ENCODE measurements around the gene TRAF7. TPM values are rescaled to one million over a fixed set of nuclear protein-coding genes. Genes with fewer than 3 reads are reported as not detected.

Gene TRAF7
- polyA plus RNA-seq, 3 donors: 48.0 to 58.5 (median 49.3) TPM

GRCh38 chr16:2174396-2175131 is 19.0 kb downstream of the TRAF7 start:
- DNase-seq (ENCODE audit: extremely low read depth in 1 of 11, low read depth in 9 of 11, low spot score in 4 of 11): no peak

- no peak for DNase-seq (ENCODE audit: extremely low read depth in 1 of 11, low read depth in 9 of 11, low spot score in 4 of 11)
Measured at GRCh38 chr16:2175454-2175853, 19.9 kb downstream of the TRAF7 start.

- no peak for DNase-seq (ENCODE audit: extremely low read depth in 1 of 11, low read depth in 9 of 11, low spot score in 4 of 11)
Measured at GRCh38 chr16:2176047-2176446, 20.5 kb downstream of the TRAF7 start.

GRCh38 chr16:2177101-2177500 is 21.5 kb downstream of the TRAF7 start:
- DNase-seq (ENCODE audit: extremely low read depth in 1 of 11, low read depth in 9 of 11, low spot score in 4 of 11): no peak

- DNase-seq (ENCODE audit: extremely low read depth in 1 of 11, low read depth in 9 of 11, low spot score in 4 of 11): no peak
Measured at GRCh38 chr16:2177561-2177960, 22.0 kb downstream of the TRAF7 start.

GRCh38 chr16:2178321-2179106 is 22.9 kb downstream of the TRAF7 start:
- DNase-seq (ENCODE audit: extremely low read depth in 1 of 11, low read depth in 9 of 11, low spot score in 4 of 11): no peak

GRCh38 chr16:2179107-2179501 is 23.5 kb downstream of the TRAF7 start:
- DNase-seq (ENCODE audit: extremely low read depth in 1 of 11, low read depth in 9 of 11, low spot score in 4 of 11): no peak

- DNase-seq (ENCODE audit: extremely low read depth in 1 of 11, low read depth in 9 of 11, low spot score in 4 of 11): no peak
Measured at GRCh38 chr16:2179576-2179975, 24.0 kb downstream of the TRAF7 start.

- no peak for DNase-seq (ENCODE audit: extremely low read depth in 1 of 11, low read depth in 9 of 11, low spot score in 4 of 11)
Measured at GRCh38 chr16:2180461-2180860, 24.9 kb downstream of the TRAF7 start.

- DNase-seq (ENCODE audit: extremely low read depth in 1 of 11, low read depth in 9 of 11, low spot score in 4 of 11): no peak
Measured at GRCh38 chr16:2180962-2181923, 25.7 kb downstream of the TRAF7 start.

GRCh38 chr16:2181952-2182351 is 26.4 kb downstream of the TRAF7 start:
- no peak for DNase-seq (ENCODE audit: extremely low read depth in 1 of 11, low read depth in 9 of 11, low spot score in 4 of 11)

GRCh38 chr16:2183671-2184070 is 28.1 kb downstream of the TRAF7 start:
- DNase-seq (ENCODE audit: extremely low read depth in 1 of 11, low read depth in 9 of 11, low spot score in 4 of 11): no peak

- DNase-seq (ENCODE audit: extremely low read depth in 1 of 11, low read depth in 9 of 11, low spot score in 4 of 11): no peak
Measured at GRCh38 chr16:2184346-2184745, 28.8 kb downstream of the TRAF7 start.

- no peak for DNase-seq (ENCODE audit: extremely low read depth in 1 of 11, low read depth in 9 of 11, low spot score in 4 of 11)
Measured at GRCh38 chr16:2184962-2185361, 29.4 kb downstream of the TRAF7 start.

GRCh38 chr16:2186064-2186463 is 30.5 kb downstream of the TRAF7 start:
- no peak for DNase-seq (ENCODE audit: extremely low read depth in 1 of 11, low read depth in 9 of 11, low spot score in 4 of 11)

- DNase-seq (ENCODE audit: extremely low read depth in 1 of 11, low read depth in 9 of 11, low spot score in 4 of 11): no peak
Measured at GRCh38 chr16:2186505-2186904, 30.9 kb downstream of the TRAF7 start.

- DNase-seq (ENCODE audit: extremely low read depth in 1 of 11, low read depth in 9 of 11, low spot score in 4 of 11): no peak
Measured at GRCh38 chr16:2187212-2187611, 31.6 kb downstream of the TRAF7 start.

GRCh38 chr16:2188395-2188794 is 32.8 kb downstream of the TRAF7 start:
- DNase-seq (ENCODE audit: extremely low read depth in 1 of 11, low read depth in 9 of 11, low spot score in 4 of 11): no peak

GRCh38 chr16:2189252-2189893 is 33.8 kb downstream of the TRAF7 start:
- no peak for DNase-seq (ENCODE audit: extremely low read depth in 1 of 11, low read depth in 9 of 11, low spot score in 4 of 11)

All from renal cortex interstitium (tissue), 11 donors.